Mesodermal cell (in vitro differentiated cells): ENCODE data around the gene MPRIP.
"Not testable (repeated sequence)": the region's sequence is repeated elsewhere in the genome, so short reads cannot be mapped to it uniquely, and the experiment has no call there.

Source experiments
- H3K27ac ChIP-seq: 2 replicates; pipeline ENCODE4 v1.7.0; 2013; ENCODE audit warnings: mild to moderate bottlenecking, low read depth, low read length, moderate library complexity; ENCODE audit not compliant: severe bottlenecking
- H3K36me3 ChIP-seq: 2 replicates; pipeline ENCODE4 v1.7.1; 2013; ENCODE audit warnings: mild to moderate bottlenecking, low read length, moderate library complexity; ENCODE audit not compliant: control insufficient read depth, insufficient read depth
- H3K4me1 ChIP-seq: one replicate; pipeline ENCODE4 v1.7.1; 2013; ENCODE audit warnings: mild to moderate bottlenecking, low read length; ENCODE audit not compliant: insufficient read depth, control insufficient read depth, poor library complexity, severe bottlenecking
- H3K4me3 ChIP-seq: 2 replicates; pipeline ENCODE4 v1.7.0; 2013; ENCODE audit warnings: low read length, control low read depth, mild to moderate bottlenecking; ENCODE audit not compliant: insufficient read depth, poor library complexity, severe bottlenecking; ENCODE audit errors: extremely low read depth
- H3K9me3 ChIP-seq: 2 replicates; pipeline ENCODE4 v1.7.1; 2013; ENCODE audit warnings: mild to moderate bottlenecking, low read length, moderate library complexity; ENCODE audit not compliant: control insufficient read depth
- WGBS, 2 experiments: methylation state at CpG; one replicate each; pipeline ENCODE4 v1.1.5; 2013; ENCODE audit warnings: missing lambda C conversion rate in 2 of 2; ENCODE audit not compliant: insufficient coverage in 2 of 2; 5-methylcytosine and 5-hydroxymethylcytosine counted together

Gene MPRIP

GRCh38 chr17:17004251-17004996, 37.8 kb upstream of the MPRIP start:
- Histone ChIP-seq H3K9me3 (no peaks in the 10 kb centered on the region), H3K4me1 (no peaks in the 10 kb centered on the region), H3K4me3 (no peak overlapping the region), H3K27ac (no peak overlapping the region), H3K36me3 (no peaks in the 10 kb centered on the region)
- 79 to 88% methylated on average over 14 to 17 of the region's 19 CpGs for WGBS, 2 experiments

DNA sequence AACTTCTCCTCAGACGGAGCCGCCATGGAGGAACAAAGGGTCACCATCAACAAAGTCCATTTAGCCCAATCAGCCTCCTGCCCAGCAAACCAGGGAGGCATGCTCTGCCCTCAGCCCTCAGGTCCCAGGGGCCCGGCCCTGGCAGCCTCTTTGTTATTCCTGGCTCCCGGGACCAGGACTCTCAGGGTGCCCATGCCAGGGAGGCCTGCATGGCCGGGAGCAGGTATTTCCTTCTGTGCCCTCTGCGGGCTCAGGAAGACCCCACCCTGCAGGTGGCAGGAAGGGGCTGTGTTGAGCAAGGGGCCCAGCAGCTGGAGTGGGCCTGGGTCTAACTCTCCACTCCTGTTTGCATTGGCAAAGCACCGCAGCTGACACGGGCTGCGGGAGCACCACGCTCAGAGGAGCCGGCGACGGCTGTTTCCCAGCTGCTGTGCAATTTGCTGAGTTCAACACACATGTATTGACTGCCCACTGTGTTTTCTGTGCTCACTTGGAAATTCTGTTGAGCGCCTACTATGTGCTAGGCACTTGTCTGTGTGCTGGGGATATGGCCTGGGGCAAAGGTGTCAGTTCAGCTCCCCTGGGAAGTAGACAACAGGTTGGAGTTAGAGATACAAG, 37.2 kb upstream of the MPRIP start:
- 86 to 91% methylated on average over 8 to 9 of the region's 14 CpGs for WGBS, 2 experiments
- not testable (repeated sequence) for H3K27ac ChIP-seq, H3K4me1 ChIP-seq

GRCh38 chr17:17007891-17008290, 34.4 kb upstream of the MPRIP start:
- not testable (repeated sequence) for H3K4me3 ChIP-seq, H3K27ac ChIP-seq, H3K4me1 ChIP-seq, H3K36me3 ChIP-seq, H3K9me3 ChIP-seq
- WGBS, 2 experiments = no CpG with 5 or more reads among the region's 6 CpGs

More for the DNA sequence above, 37.2 kb upstream of the MPRIP start:
- H3K36me3 ChIP-seq, H3K4me3 ChIP-seq, H3K9me3 ChIP-seq: not testable (repeated sequence)

DNA sequence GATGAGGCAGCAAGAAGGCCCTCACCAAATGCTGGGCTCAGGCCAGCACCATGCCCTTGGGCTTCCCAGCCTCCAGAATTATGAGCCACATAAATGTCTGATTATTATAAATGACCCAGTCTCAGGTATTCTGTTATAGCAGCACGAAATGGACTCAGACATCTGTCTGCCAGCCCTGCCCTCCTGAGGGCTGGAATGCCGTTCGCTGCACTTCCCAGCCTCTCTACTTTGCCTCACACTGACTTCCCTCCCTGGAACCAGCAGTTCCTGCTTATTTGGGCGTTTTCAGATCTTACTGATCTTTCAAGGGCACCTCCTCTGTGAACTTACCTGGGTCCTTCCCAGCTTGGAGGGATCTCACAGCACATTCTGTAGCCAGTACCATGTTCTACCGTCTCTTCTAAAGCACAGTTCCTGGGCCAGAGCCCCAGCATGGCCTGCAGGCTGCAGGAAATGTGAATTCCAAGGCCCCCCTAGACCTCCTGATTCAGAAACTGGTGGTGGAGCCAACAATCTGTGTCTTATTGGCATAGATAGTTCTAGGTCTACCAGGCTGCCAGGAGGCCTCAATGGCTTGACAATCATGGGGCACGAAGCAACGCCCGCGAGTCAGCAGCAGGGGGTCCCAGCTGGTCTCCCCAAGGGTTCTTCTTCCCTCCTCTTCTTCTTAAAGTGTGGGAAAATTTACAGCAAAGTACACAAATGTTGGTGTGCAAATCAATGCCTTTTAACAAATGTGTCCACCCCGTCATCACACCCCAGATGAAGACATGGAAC, 33.4 kb upstream of the MPRIP start:
- H3K9me3 ChIP-seq, H3K36me3 ChIP-seq, H3K4me1 ChIP-seq, H3K27ac ChIP-seq, H3K4me3 ChIP-seq: not testable (repeated sequence)
- 92 to 96% methylated on average over 9 of the region's 10 CpGs for WGBS, 2 experiments

- H3K9me3 ChIP-seq = not testable (repeated sequence)
- WGBS, 2 experiments = no CpG with 5 or more reads among the region's 4 CpGs
Observed at GRCh38 chr17:17009972-17010371, 32.3 kb upstream of the MPRIP start.

GRCh38 chr17:17010545-17011034, 31.7 kb upstream of the MPRIP start:
- H3K27ac ChIP-seq, H3K4me3 ChIP-seq, H3K9me3 ChIP-seq, H3K4me1 ChIP-seq, H3K36me3 ChIP-seq: not testable (repeated sequence)
- no CpG with 5 or more reads among the region's 12 CpGs for WGBS, 2 experiments

More at GRCh38 chr17:17009972-17010371, 32.3 kb upstream of the MPRIP start:
- not testable (repeated sequence) for H3K4me1 ChIP-seq, H3K36me3 ChIP-seq, H3K4me3 ChIP-seq, H3K27ac ChIP-seq

DNA sequence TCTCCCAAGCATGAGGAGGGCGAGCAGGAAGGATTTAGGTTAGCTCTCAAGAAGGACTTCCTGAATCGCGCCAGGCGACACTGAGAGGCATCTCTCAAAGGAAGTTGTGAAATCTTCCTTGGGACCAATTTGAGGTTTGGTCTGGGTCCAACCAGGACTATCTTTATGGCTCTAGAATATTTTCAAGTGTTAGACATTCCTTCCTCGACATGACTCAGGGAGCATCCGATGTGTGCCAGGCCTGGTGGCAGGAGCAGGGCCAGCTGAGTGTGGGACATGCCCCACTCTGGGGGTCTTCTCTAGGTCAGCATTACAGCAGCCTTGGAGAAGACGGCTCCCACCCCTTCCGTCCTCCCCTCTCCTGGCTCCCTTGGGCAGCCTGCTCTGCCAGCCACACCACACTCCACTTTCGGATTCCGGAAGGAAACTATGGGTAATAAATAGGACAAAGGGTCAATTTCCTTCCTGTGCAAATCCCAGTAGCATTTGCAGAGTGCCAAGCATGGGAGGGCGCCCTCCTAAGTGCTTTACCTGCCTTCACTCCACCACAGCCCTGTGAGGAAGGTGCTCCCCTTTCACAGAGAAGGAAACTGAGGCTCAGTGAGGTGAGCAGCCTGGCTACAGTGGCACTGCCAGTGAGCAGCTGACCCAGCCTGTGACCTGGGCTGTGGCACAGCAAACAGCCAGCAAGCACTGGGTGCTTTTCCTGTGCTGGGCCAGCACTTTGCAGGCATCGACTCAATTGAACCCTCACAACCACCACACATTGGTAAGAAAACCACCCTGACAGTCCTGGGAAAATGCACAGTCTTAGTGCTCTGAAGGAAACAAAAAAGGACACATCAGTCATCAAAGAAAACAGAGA, 31.0 kb upstream of the MPRIP start:
- not testable (repeated sequence) for H3K4me1 ChIP-seq, H3K36me3 ChIP-seq, H3K4me3 ChIP-seq, H3K9me3 ChIP-seq, H3K27ac ChIP-seq
- WGBS, 2 experiments = no CpG with 5 or more reads among the region's 12 CpGs

DNA sequence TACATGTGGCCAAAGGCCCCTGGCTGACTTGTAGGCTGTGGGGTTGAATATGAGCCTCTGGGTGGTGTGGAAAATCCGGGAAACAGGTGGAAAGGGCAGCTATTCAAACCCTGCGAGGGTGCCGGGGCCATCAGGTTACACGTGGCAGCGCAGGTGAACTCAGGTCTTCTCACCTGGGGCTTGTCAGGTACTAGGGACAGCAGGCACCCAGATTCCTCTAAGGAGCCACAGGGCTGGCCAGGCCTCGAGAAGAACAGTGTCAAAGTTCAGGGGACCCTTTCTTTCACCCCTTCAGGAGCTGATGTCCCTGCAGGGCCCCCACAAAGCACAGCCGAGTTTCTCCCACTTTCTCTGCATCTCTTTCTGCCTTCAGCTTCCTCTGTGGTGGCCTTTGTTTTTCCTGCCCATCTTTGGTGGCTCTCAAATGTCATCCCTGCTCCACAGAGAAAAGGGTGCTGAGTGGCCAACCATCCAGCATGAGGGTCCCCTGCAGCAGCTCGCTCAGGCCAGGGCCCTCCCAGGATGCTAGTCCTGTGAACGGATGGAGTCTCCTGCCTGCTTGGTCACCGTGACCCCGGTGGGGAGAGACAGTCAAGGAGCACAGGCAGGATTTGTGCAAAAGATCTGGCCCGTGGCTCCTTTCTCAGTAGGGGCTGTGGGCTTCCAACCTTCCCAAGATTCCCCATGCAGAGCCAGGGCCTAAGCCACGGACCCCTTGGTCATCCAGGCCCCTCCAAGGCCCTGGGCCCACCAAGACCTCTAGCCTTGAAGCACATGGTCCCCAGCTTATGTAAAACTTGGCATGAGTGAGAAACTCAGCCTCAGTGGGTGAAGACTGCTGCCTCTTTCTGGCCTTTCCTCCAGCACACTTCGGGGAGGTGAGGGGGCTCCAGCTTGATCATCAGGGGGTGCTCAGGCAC, 28.2 kb upstream of the MPRIP start:
- not testable (repeated sequence) for H3K27ac ChIP-seq, H3K4me1 ChIP-seq, H3K9me3 ChIP-seq, H3K36me3 ChIP-seq, H3K4me3 ChIP-seq
- WGBS, 2 experiments = 80 to 86% methylated on average over 9 to 11 of the region's 14 CpGs

- 78 to 92% methylated on average over 3 to 6 of the region's 9 CpGs for WGBS, 2 experiments
- not testable (repeated sequence) for H3K4me3 ChIP-seq, H3K27ac ChIP-seq, H3K36me3 ChIP-seq, H3K4me1 ChIP-seq, H3K9me3 ChIP-seq
Observed at GRCh38 chr17:17014748-17015124, 27.5 kb upstream of the MPRIP start.
